OCI-LY1 (cell line): Measurements from ENCODE around the gene TJP1.

Source experiments
- H2AFZ ChIP-seq: fragments of 200-600 bp; sonication (generic), shearing (Covaris generic); 2 replicates; pipeline ENCODE4 v1.6.0; 2014; ENCODE audit warnings: antibody characterized with exemption, mild to moderate bottlenecking, low read length
- H3F3A ChIP-seq: fragments of 200-600 bp; sonication (generic), shearing (Covaris generic); 2 replicates; pipeline ENCODE4 v1.6.0; 2014; ENCODE audit warnings: mild to moderate bottlenecking, antibody characterized with exemption, low read length, moderate library complexity; ENCODE audit not compliant: insufficient read depth
- H3K27ac ChIP-seq: fragments of 200-600 bp; sonication (generic); 2 replicates; pipeline ENCODE4 v1.5.1; 2014; ENCODE audit warnings: low read length, mixed run types, mild to moderate bottlenecking, low read depth; ENCODE audit not compliant: poor library complexity, severe bottlenecking
- H3K27me3 ChIP-seq: fragments of 200-600 bp; sonication (generic); 2 replicates; pipeline ENCODE4 v1.6.0; 2014; ENCODE audit warnings: antibody characterized with exemption, mild to moderate bottlenecking, low read length, moderate library complexity; ENCODE audit not compliant: insufficient read depth
- H3K36me3 ChIP-seq: fragments of 200-600 bp; sonication (generic); 2 replicates; pipeline ENCODE4 v1.6.1; 2014; ENCODE audit warnings: mild to moderate bottlenecking, antibody characterized with exemption, low read length, moderate library complexity, mixed read lengths; ENCODE audit not compliant: insufficient read depth
- H3K4me1 ChIP-seq: fragments of 200-600 bp; sonication (generic); 2 replicates; pipeline ENCODE4 v1.5.1; 2014; ENCODE audit warnings: mild to moderate bottlenecking, low read length, moderate library complexity; ENCODE audit not compliant: insufficient read depth, severe bottlenecking
- H3K4me2 ChIP-seq: fragments of 200-600 bp; sonication (generic), shearing (Covaris generic); 2 replicates; pipeline ENCODE4 v1.6.1; 2014; ENCODE audit warnings: low read length
- H3K4me3 ChIP-seq: fragments of 200-600 bp; sonication (generic); 2 replicates; pipeline ENCODE4 v1.5.1; 2014; ENCODE audit warnings: low read length, low read depth, mild to moderate bottlenecking, mixed read lengths; ENCODE audit not compliant: poor library complexity, severe bottlenecking
- H3K79me2 ChIP-seq: fragments of 200-600 bp; shearing (Covaris generic); 2 replicates; pipeline ENCODE4 v1.6.1; 2016; ENCODE audit warnings: mixed run types, low read length, mixed read lengths; ENCODE audit not compliant: insufficient read depth
- H3K9ac ChIP-seq: fragments of 200-600 bp; sonication (generic), shearing (Covaris generic); 2 replicates; pipeline ENCODE4 v1.6.1; 2014; ENCODE audit warnings: mild to moderate bottlenecking, low read length, mixed read lengths
- H3K9me2 ChIP-seq: fragments of 200-600 bp; sonication (generic), shearing (Covaris generic); 2 replicates; pipeline ENCODE4 v1.6.1; 2014; ENCODE audit warnings: low read depth, mild to moderate bottlenecking, low read length, mixed read lengths
- H3K9me3 ChIP-seq: fragments of 200-600 bp; shearing (Covaris generic); 2 replicates; pipeline ENCODE4 v1.6.1; 2014; ENCODE audit warnings: low read length, mixed read lengths
- H4K20me1 ChIP-seq: fragments of 200-600 bp; sonication (generic), shearing (Covaris generic); 2 replicates; pipeline ENCODE4 v1.6.0; 2016; ENCODE audit warnings: mild to moderate bottlenecking, low read length; ENCODE audit not compliant: insufficient read depth
- EZH2 ChIP-seq: fragments of 200-600 bp; sonication (generic), shearing (Covaris generic); IDR thresholded peaks from 2 replicates; pipeline ENCODE4 v1.8.0; 2017; ENCODE audit warnings: borderline replicate concordance, mixed run types, mild to moderate bottlenecking, antibody characterized with exemption, low read length, moderate library complexity, mixed read lengths
- TF ChIP-seq, protein P1 (sequence below): fragments of 200-600 bp; sonication (generic), shearing (Covaris generic); IDR thresholded peaks from 2 replicates; pipeline ENCODE4 v1.5.1; 2017; ENCODE audit warnings: mild to moderate bottlenecking, antibody characterized with exemption, low read length, moderate library complexity, mixed read lengths

TJP1 gene

DNA sequence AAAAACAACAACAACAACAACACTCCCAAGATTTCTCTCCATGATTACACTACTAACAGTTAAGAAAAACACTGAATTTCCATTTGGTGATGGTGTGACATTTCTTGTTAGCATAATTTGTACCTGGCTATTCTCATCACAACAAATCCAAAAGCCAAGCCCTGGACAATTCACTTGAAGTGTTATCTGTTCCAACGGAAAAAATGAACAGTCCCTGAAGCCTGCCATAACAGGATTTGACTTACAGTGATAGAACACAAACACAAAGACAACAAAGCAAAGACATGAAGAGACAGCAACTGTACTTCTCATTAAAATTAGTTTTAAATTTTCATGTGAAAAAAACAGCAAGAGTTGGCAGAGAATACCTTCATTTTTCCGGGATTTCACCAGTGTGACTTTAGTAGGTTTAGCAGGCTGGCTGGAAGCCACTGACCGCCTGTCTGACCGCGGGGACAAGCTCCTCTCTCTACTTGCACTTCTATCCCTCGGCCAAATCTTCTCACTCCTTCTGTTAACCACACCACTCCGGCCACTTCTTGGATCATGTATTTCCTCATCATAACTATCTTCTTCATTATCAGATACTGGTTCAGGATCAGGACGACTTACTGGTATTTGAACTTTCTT is 56.3 kb downstream of the TJP1 start:
- H3K27me3 ChIP-seq = no peaks in the 10 kb centered on the region
- H3K4me1 ChIP-seq = no peaks in the 10 kb centered on the region
- H2AFZ ChIP-seq = no peak overlapping the region
- no peaks in the 10 kb centered on the region for H3K9me2 ChIP-seq
- no peak for TF ChIP-seq EZH2
- TF ChIP-seq, protein P1, sequence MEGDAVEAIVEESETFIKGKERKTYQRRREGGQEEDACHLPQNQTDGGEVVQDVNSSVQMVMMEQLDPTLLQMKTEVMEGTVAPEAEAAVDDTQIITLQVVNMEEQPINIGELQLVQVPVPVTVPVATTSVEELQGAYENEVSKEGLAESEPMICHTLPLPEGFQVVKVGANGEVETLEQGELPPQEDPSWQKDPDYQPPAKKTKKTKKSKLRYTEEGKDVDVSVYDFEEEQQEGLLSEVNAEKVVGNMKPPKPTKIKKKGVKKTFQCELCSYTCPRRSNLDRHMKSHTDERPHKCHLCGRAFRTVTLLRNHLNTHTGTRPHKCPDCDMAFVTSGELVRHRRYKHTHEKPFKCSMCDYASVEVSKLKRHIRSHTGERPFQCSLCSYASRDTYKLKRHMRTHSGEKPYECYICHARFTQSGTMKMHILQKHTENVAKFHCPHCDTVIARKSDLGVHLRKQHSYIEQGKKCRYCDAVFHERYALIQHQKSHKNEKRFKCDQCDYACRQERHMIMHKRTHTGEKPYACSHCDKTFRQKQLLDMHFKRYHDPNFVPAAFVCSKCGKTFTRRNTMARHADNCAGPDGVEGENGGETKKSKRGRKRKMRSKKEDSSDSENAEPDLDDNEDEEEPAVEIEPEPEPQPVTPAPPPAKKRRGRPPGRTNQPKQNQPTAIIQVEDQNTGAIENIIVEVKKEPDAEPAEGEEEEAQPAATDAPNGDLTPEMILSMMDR = no peak
- H3K27ac ChIP-seq = no peak overlapping the region
- no peaks in the 10 kb centered on the region for H3F3A ChIP-seq
- no peaks in the 10 kb centered on the region for H3K79me2 ChIP-seq
- H4K20me1 ChIP-seq = no peaks in the 10 kb centered on the region
- no peak overlapping the region for H3K4me2 ChIP-seq
- H3K36me3 ChIP-seq = no peaks in the 10 kb centered on the region
- H3K4me3 ChIP-seq = no peak overlapping the region
- no peak overlapping the region for H3K9ac ChIP-seq
- no peaks in the 10 kb centered on the region for H3K9me3 ChIP-seq

GRCh38 chr15:29765234-29765841 is 56.9 kb downstream of the TJP1 start:
- TF ChIP-seq EZH2 = no peak
- TF ChIP-seq, protein P1 = no peak
- no peak overlapping the region for H3K27ac ChIP-seq
- H3K9me3 ChIP-seq = no peaks in the 10 kb centered on the region
- H2AFZ ChIP-seq = no peak overlapping the region
- no peaks in the 10 kb centered on the region for H4K20me1 ChIP-seq
- no peaks in the 10 kb centered on the region for H3K27me3 ChIP-seq
- H3K36me3 ChIP-seq = no peaks in the 10 kb centered on the region
- no peak overlapping the region for H3K4me2 ChIP-seq
- H3K9ac ChIP-seq = no peak overlapping the region
- H3F3A ChIP-seq = no peaks in the 10 kb centered on the region
- H3K4me3 ChIP-seq = no peak overlapping the region
- no peaks in the 10 kb centered on the region for H3K9me2 ChIP-seq
- H3K79me2 ChIP-seq = no peaks in the 10 kb centered on the region
- no peaks in the 10 kb centered on the region for H3K4me1 ChIP-seq

DNA sequence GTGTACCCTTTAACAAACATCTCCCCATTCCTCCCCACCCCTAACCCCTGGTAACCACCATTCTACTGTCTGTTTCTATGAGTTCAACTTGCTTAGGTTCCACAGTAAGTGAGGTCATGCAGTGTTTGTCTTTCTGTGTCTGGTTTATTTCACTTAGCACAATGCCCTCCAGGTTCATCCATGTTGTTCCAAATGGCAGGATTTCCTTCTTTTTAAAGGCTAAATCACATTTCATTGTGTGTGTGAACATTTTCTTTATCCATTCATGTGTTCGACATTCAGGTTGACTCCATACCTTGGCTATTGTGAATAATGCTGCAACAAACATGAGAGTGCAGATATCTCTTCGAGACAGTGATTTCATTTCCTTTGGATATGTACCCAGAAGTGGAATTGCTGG is 62.7 kb downstream of the TJP1 start:
- H3K9ac ChIP-seq = no peak overlapping the region
- H3K27me3 ChIP-seq = no peaks in the 10 kb centered on the region
- TF ChIP-seq, protein P1 = no peak
- no peak for TF ChIP-seq EZH2
- H3K79me2 ChIP-seq = no peaks in the 10 kb centered on the region
- no peak overlapping the region for H3K4me3 ChIP-seq
- H3F3A ChIP-seq = no peaks in the 10 kb centered on the region
- H3K36me3 ChIP-seq = no peaks in the 10 kb centered on the region
- no peaks in the 10 kb centered on the region for H3K9me2 ChIP-seq
- H2AFZ ChIP-seq = no peak overlapping the region
- H3K4me1 ChIP-seq = no peaks in the 10 kb centered on the region
- H3K27ac ChIP-seq = no peak overlapping the region
- no peaks in the 10 kb centered on the region for H3K9me3 ChIP-seq
- H4K20me1 ChIP-seq = no peaks in the 10 kb centered on the region
- H3K4me2 ChIP-seq = no peak overlapping the region
